Liver (tissue), 3 donors: ENCODE measurements around the gene DCAF5.

ENCODE experiments used
- ATF3 ChIP-seq: IDR thresholded peaks from 2 replicates; pipeline ENCODE4 v1.6.1; 2016; ENCODE audit warnings: antibody characterized with exemption
- EGR1 ChIP-seq, 2 donors: IDR thresholded peaks; 2 replicates each; pipeline ENCODE4 v1.6.1; 2016 to 2018; ENCODE audit warnings: antibody characterized with exemption in 2 of 2, low read depth in 2 of 2
- FOXA1 ChIP-seq: IDR thresholded peaks from 2 replicates; pipeline ENCODE4 v1.6.1; 2016; ENCODE audit warnings: antibody characterized with exemption
- GABPA ChIP-seq, 2 donors: IDR thresholded peaks in 1 of 2; conservative IDR thresholded peaks in 1 of 2; 2 replicates each; pipeline ENCODE4 v1.6.1; 2016; ENCODE audit warnings: antibody characterized with exemption in 2 of 2, mild to moderate bottlenecking in 1 of 2, moderate library complexity in 1 of 2
- HNF4A ChIP-seq, 2 donors: conservative IDR thresholded peaks; 2 replicates each; pipeline ENCODE4 v1.6.1; 2016; ENCODE audit warnings: antibody characterized with exemption in 2 of 2, mild to moderate bottlenecking in 2 of 2
- JUND ChIP-seq, 2 donors: IDR thresholded peaks; 2 replicates each; pipeline ENCODE4 v1.6.1; 2016; ENCODE audit warnings: antibody characterized with exemption in 2 of 2
- NR2F2 ChIP-seq: IDR thresholded peaks from 2 replicates; pipeline ENCODE4 v1.6.1; 2016; ENCODE audit warnings: antibody characterized with exemption
- RAD21 ChIP-seq, 2 donors: IDR thresholded peaks; 2 replicates each; pipeline ENCODE4 v1.6.1; 2016; ENCODE audit warnings: antibody characterized with exemption in 2 of 2, mild to moderate bottlenecking in 2 of 2
- REST ChIP-seq: IDR thresholded peaks from 2 replicates; pipeline ENCODE4 v1.6.1; 2016; ENCODE audit warnings: antibody characterized with exemption, mild to moderate bottlenecking
- SP1 ChIP-seq: IDR thresholded peaks from 2 replicates; pipeline ENCODE4 v1.6.1; 2018; ENCODE audit warnings: antibody characterized with exemption, mild to moderate bottlenecking
- TAF1 ChIP-seq: conservative IDR thresholded peaks from 2 replicates; pipeline ENCODE4 v1.6.1; 2016; ENCODE audit warnings: antibody characterized with exemption, mild to moderate bottlenecking
- YY1 ChIP-seq: IDR thresholded peaks from 2 replicates; pipeline ENCODE4 v1.6.1; 2016; ENCODE audit warnings: antibody characterized with exemption, mild to moderate bottlenecking
- TF ChIP-seq, protein P1 (sequence below): fragments of 150-350 bp; IDR thresholded peaks from 2 replicates; pipeline ENCODE4 v1.5.1; 2017; ENCODE audit warnings: improper control_type of control experiment, low read depth, low read length; ENCODE audit not compliant: missing input control
- TF ChIP-seq, protein P2 (sequence below): IDR thresholded peaks from 2 replicates; pipeline ENCODE4 v1.6.1; 2016; ENCODE audit warnings: antibody characterized with exemption
- donor health status: healthy.
- donor health status: healthy.

GRCh38 chr14:69175130-69175529 lies 22.2 kb upstream of the DCAF5 start:
- TF ChIP-seq, protein P1, sequence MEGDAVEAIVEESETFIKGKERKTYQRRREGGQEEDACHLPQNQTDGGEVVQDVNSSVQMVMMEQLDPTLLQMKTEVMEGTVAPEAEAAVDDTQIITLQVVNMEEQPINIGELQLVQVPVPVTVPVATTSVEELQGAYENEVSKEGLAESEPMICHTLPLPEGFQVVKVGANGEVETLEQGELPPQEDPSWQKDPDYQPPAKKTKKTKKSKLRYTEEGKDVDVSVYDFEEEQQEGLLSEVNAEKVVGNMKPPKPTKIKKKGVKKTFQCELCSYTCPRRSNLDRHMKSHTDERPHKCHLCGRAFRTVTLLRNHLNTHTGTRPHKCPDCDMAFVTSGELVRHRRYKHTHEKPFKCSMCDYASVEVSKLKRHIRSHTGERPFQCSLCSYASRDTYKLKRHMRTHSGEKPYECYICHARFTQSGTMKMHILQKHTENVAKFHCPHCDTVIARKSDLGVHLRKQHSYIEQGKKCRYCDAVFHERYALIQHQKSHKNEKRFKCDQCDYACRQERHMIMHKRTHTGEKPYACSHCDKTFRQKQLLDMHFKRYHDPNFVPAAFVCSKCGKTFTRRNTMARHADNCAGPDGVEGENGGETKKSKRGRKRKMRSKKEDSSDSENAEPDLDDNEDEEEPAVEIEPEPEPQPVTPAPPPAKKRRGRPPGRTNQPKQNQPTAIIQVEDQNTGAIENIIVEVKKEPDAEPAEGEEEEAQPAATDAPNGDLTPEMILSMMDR = no peak
- TF ChIP-seq, protein P2, sequence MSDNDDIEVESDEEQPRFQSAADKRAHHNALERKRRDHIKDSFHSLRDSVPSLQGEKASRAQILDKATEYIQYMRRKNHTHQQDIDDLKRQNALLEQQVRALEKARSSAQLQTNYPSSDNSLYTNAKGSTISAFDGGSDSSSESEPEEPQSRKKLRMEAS = no peak
- TF ChIP-seq RAD21 (IDR thresholded peaks at IDR 0.05) (no peak), TAF1 (no peak), EGR1 (IDR thresholded peaks at IDR 0.05; ENCODE audit: low read depth in 2 of 2) (no peak), REST (no peak), JUND (IDR thresholded peaks at IDR 0.05) (no peak), FOXA1 (no peak), ATF3 (no peak), SP1 (no peak), GABPA (IDR thresholded peaks at IDR 0.05 in 1 of 2, conservative IDR thresholded peaks at IDR 0.05 in 1 of 2) (no peak), NR2F2 (no peak), HNF4A (conservative IDR thresholded peaks at IDR 0.05) (no peak), YY1 (no peak)
